HCT116 (cell line): ENCODE results near the gene PMEPA1. TPM values are rescaled to one million over a fixed set of nuclear protein-coding genes. Genes with fewer than 3 reads are reported as not detected.

Source experiments
- ATAC-seq: fragments of 200-7000 bp; cut with Tn5 transposase; 2 replicates; pipeline ENCODE4 v1.9.1; 2020; ENCODE audit warnings: mild to moderate bottlenecking, moderate library complexity
- BruUV-seq: library from RNA; stranded (reverse); fragments of 400-500 nt; replicated peaks from 2 replicates; lab custom pipeline; 2021; lab: Mats Ljungman, UMichigan
- CTCF ChIA-PET: fragments of 300-600 bp; sonication (Branson Sonifier 250); formaldehyde crosslinking; loops from one replicate; lab custom pipeline; 2021; ENCODE audit warnings: antibody characterized with exemption; lab: Charles Lee
- POLR2A ChIA-PET: fragments of 300-600, 350-600 bp; sonication (Branson Sonifier 250); formaldehyde crosslinking; loops from one replicate; lab custom pipeline; 2021; ENCODE audit warnings: antibody characterized with exemption; lab: Charles Lee
- RAD21 ChIA-PET, 2 experiments: fragments of 300-600 bp; sonication (Branson Sonifier 250); formaldehyde crosslinking; loops; one replicate each; lab custom pipeline; 2023; ENCODE audit warnings: low total read pairs in 2 of 2; ENCODE audit not compliant: uncharacterized antibody in 2 of 2, unreplicated experiment in 2 of 2, low non-redundant PET in 1 of 2; lab: Charles Lee
- DNase-seq: peaks from one replicate; pipeline ENCODE4 v3.0.0-alpha.2; 2010; ENCODE audit warnings: low read depth, low spot score
- H2AFZ ChIP-seq: fragments of 200-600 bp; shearing (Covaris generic), sonication (generic); 2 replicates; pipeline ENCODE4 v1.6.1; 2017; ENCODE audit warnings: low read depth, mixed run types, mixed read lengths, antibody characterized with exemption, low read length; ENCODE audit not compliant: poor library complexity, severe bottlenecking
- H3K27ac ChIP-seq: 2 replicates; pipeline ENCODE4 v1.5.1; 2012; ENCODE audit warnings: low read depth, low read length
- H3K27me3 ChIP-seq: fragments of 200-600 bp; sonication (generic); 2 replicates; pipeline ENCODE4 v1.6.1; 2016; ENCODE audit warnings: mixed run types, low read length, mixed read lengths; ENCODE audit not compliant: insufficient read depth
- H3K36me3 ChIP-seq, 2 experiments: fragments of 200-500 bp in 1 of 2; fragments of 200-600 bp in 1 of 2; sonication (Bioruptor generic) in 1 of 2; sonication (generic) in 1 of 2; 2 replicates each; pipeline versions ENCODE4 v1.5.1 to v1.6.1; 2014 to 2016; ENCODE audit warnings: low read length in 2 of 2, inconsistent platforms in 1 of 2, mixed read lengths in 1 of 2, mixed run types in 1 of 2; ENCODE audit not compliant: insufficient read depth in 2 of 2, control insufficient read depth in 1 of 2
- H3K4me1 ChIP-seq, 2 experiments: fragments of 200-600 bp in 1 of 2; sonication (generic) in 1 of 2; 2 replicates each; pipeline versions ENCODE4 v1.5.1 to v1.6.1; 2012 to 2017; ENCODE audit warnings: low read length in 2 of 2, inconsistent platforms in 1 of 2, mild to moderate bottlenecking in 1 of 2, mixed read lengths in 1 of 2, mixed run types in 1 of 2, moderate library complexity in 1 of 2; ENCODE audit not compliant: insufficient read depth in 2 of 2, control insufficient read depth in 1 of 2
- H3K4me2 ChIP-seq: fragments of 200-600 bp; sonication (generic); 2 replicates; pipeline ENCODE4 v1.6.1; 2017; ENCODE audit warnings: mixed run types, low read length, mixed read lengths
- H3K4me3 ChIP-seq, 2 experiments: fragments of 200-600 bp in 1 of 2; sonication (generic) in 1 of 2; replicated peaks in 1 of 2; 2 replicates each; pipeline ENCODE4 v1.5.1; 2011 to 2016; ENCODE audit warnings: low read length in 2 of 2, control low read depth in 1 of 2, low read depth in 1 of 2, mild to moderate bottlenecking in 1 of 2, mixed read lengths in 1 of 2, mixed run types in 1 of 2
- H3K79me2 ChIP-seq: fragments of 200-600 bp; sonication (generic); 2 replicates; pipeline ENCODE4 v1.6.1; 2017; ENCODE audit warnings: mild to moderate bottlenecking, mixed run types, low read length, moderate library complexity, mixed read lengths; ENCODE audit not compliant: insufficient read depth
- H3K9ac ChIP-seq: fragments of 200-600 bp; sonication (generic); 2 replicates; pipeline ENCODE4 v1.6.1; 2016; ENCODE audit warnings: low read length, mixed read lengths
- H3K9me2 ChIP-seq: fragments of 200-600 bp; sonication (generic), shearing (Covaris generic); 2 replicates; pipeline ENCODE4 v1.6.1; 2017; ENCODE audit warnings: mixed run types, mild to moderate bottlenecking, moderate library complexity; ENCODE audit not compliant: insufficient read depth
- H3K9me3 ChIP-seq, 2 experiments: fragments of 200-500 bp in 1 of 2; fragments of 200-600 bp in 1 of 2; sonication (Bioruptor generic) in 1 of 2; sonication (generic) in 1 of 2; 2 replicates each; pipeline ENCODE4 v1.6.1; 2014 to 2017; ENCODE audit warnings: low read length in 2 of 2, mixed read lengths in 2 of 2, inconsistent platforms in 1 of 2, low read depth in 1 of 2, mild to moderate bottlenecking in 1 of 2, mixed run types in 1 of 2, moderate library complexity in 1 of 2; ENCODE audit not compliant: control insufficient read depth in 1 of 2, insufficient read depth in 1 of 2
- H4K20me1 ChIP-seq: fragments of 200-600 bp; sonication (generic), shearing (Covaris generic); 2 replicates; pipeline ENCODE4 v1.6.1; 2017; ENCODE audit warnings: mixed run types, mild to moderate bottlenecking, moderate library complexity; ENCODE audit not compliant: insufficient read depth
- CBX3 ChIP-seq: IDR thresholded peaks from 2 replicates; pipeline ENCODE4 v1.6.1; 2012; ENCODE audit warnings: low read depth
- EZH2 ChIP-seq: fragments of 200-600 bp; sonication (generic); IDR thresholded peaks from 2 replicates; pipeline ENCODE4 v1.6.1; 2017; ENCODE audit warnings: antibody characterized with exemption, mixed run types
- JUND ChIP-seq: IDR thresholded peaks from 2 replicates; pipeline ENCODE4 v1.6.1; 2012
- POLR2A ChIP-seq: IDR thresholded peaks from 2 replicates; pipeline ENCODE4 v1.7.0; 2011; ENCODE audit warnings: borderline replicate concordance; ENCODE audit not compliant: insufficient read depth, insufficient read length; ENCODE audit errors: extremely low read depth
- POLR2AphosphoS5 ChIP-seq: IDR thresholded peaks from 2 replicates; pipeline ENCODE4 v1.6.1; 2011; ENCODE audit warnings: mild to moderate bottlenecking, low read depth, low read length, moderate library complexity
- SIN3A ChIP-seq: IDR thresholded peaks from 2 replicates; pipeline ENCODE4 v1.6.1; 2012; ENCODE audit warnings: low read depth
- SP1 ChIP-seq: IDR thresholded peaks from 2 replicates; pipeline ENCODE4 v1.6.1; 2012; ENCODE audit warnings: low read depth
- SRF ChIP-seq: IDR thresholded peaks from 2 replicates; pipeline ENCODE4 v1.6.1; 2012; ENCODE audit warnings: low read depth
- ZFX ChIP-seq: fragments of 450-650 bp; IDR thresholded peaks from 2 replicates; pipeline ENCODE4 v1.6.1; 2017
- ZNF274 ChIP-seq: fragments of 200-500 bp; sonication (Bioruptor generic); IDR thresholded peaks from 2 replicates; pipeline ENCODE4 v1.6.1; 2014; ENCODE audit warnings: mild to moderate bottlenecking, low read depth, low read length, inconsistent platforms
- intact Hi-C: fragments of 100-400 bp; cut with micrococcal nuclease; formaldehyde crosslinking; loops from 2 replicates; pipeline ENCODE4 v1.10.0; 2022
- total RNA-seq: library from RNA; stranded (reverse); gene quantifications from one replicate; pipeline ENCODE4 v1.2.1, GENCODE V29; 2021; ENCODE audit not compliant: unreplicated experiment
- TF ChIP-seq, protein P1 (sequence below): IDR thresholded peaks from 2 replicates; pipeline ENCODE4 v1.6.1; 2011; ENCODE audit warnings: mild to moderate bottlenecking, low read length, moderate library complexity; ENCODE audit not compliant: insufficient replicate concordance; ENCODE audit errors: extremely low read depth
- TF ChIP-seq, protein P2 (sequence below): IDR thresholded peaks from 2 replicates; pipeline ENCODE4 v1.6.1; 2012

The PMEPA1 gene
- total RNA-seq, 1 experiment from 2014 or later = 0.64 TPM

DNA sequence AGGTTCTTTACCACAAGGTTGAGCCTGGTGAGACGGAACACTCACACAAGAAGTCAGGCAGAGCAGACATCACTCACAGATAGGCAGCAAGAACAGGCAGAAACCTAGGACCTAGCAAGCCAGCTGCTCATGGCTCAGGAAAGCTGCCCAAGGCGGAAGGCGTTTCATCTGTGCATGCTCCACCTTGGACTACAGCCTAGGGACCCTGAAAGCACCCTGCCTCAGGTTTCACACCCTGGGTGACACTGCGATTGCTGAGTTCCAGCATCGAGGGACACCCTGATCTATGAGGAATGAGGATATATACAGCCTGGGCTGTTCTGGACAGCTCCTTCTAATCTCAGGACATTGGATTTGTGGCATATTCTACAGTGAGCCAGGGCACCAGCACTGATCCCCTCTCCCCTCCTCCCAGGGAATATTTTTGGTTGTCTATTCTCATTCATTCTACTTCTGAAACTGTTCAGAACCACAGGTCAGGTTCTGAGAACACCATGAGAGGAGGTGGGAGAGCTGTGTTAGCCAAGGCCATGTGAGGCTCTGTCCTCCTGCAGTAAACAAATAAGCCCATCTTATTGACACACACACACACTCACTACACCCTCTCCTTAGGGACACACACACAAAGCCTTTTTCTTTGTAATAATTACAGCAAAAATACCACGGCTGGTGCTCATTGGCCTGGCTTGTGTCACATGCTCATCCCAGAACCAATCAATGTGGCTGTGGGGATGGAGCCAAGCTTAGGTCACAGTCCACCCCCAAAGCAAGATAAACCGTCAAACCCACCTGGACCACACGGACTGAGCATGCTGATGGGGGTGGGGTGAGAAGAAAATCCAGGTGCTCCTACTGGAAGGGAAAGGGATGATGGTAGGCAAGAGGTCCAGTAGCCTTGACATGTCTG is 26.3 kb upstream of the PMEPA1 start:
- intact Hi-C loops = no loop called here
- no peak overlapping the region for H3K9ac ChIP-seq
- peaks cover 45% of the 10 kb centered on the region for H3K27me3 ChIP-seq
- no peak overlapping the region for H2AFZ ChIP-seq
- H3K9me3 ChIP-seq = no peaks in the 10 kb centered on the region
- TF ChIP-seq SRF (no peak), SP1 (no peak), CBX3 (no peak), SIN3A (no peak), ZNF274 (no peak), POLR2A (no peak), JUND (no peak), POLR2AphosphoS5 (no peak), ZFX (no peak), EZH2 (no peak)
- TF ChIP-seq, protein P1, sequence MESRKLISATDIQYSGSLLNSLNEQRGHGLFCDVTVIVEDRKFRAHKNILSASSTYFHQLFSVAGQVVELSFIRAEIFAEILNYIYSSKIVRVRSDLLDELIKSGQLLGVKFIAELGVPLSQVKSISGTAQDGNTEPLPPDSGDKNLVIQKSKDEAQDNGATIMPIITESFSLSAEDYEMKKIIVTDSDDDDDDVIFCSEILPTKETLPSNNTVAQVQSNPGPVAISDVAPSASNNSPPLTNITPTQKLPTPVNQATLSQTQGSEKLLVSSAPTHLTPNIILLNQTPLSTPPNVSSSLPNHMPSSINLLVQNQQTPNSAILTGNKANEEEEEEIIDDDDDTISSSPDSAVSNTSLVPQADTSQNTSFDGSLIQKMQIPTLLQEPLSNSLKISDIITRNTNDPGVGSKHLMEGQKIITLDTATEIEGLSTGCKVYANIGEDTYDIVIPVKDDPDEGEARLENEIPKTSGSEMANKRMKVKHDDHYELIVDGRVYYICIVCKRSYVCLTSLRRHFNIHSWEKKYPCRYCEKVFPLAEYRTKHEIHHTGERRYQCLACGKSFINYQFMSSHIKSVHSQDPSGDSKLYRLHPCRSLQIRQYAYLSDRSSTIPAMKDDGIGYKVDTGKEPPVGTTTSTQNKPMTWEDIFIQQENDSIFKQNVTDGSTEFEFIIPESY = no peak
- TF ChIP-seq, protein P2, sequence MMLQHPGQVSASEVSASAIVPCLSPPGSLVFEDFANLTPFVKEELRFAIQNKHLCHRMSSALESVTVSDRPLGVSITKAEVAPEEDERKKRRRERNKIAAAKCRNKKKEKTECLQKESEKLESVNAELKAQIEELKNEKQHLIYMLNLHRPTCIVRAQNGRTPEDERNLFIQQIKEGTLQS = no peak
- H3K9me2 ChIP-seq = no peaks in the 10 kb centered on the region
- no peak for DNase-seq
- no TSS peak for BruUV-seq
- H3K27ac ChIP-seq = no peak overlapping the region
- ChIA-PET CTCF (no interaction called here), RAD21 (no interaction called here), POLR2A (no interaction called here)
- no peak overlapping the region for H3K4me2 ChIP-seq
- H3K4me3 ChIP-seq = no peak overlapping the region
- no peaks in the 10 kb centered on the region for H4K20me1 ChIP-seq
- no peaks in the 10 kb centered on the region for H3K36me3 ChIP-seq
- ATAC-seq = no peak
- no peaks in the 10 kb centered on the region for H3K4me1 ChIP-seq
- no peaks in the 10 kb centered on the region for H3K79me2 ChIP-seq
